GM15510 (cell line): ENCODE data around the gene PI4KA.

Source experiments
- POLR2A ChIP-seq: IDR thresholded peaks from 3 replicates; pipeline ENCODE4 v1.6.1; 2011; ENCODE audit warnings: borderline replicate concordance; ENCODE audit not compliant: insufficient read length; ENCODE audit errors: extremely low read depth

Gene PI4KA

DNA sequence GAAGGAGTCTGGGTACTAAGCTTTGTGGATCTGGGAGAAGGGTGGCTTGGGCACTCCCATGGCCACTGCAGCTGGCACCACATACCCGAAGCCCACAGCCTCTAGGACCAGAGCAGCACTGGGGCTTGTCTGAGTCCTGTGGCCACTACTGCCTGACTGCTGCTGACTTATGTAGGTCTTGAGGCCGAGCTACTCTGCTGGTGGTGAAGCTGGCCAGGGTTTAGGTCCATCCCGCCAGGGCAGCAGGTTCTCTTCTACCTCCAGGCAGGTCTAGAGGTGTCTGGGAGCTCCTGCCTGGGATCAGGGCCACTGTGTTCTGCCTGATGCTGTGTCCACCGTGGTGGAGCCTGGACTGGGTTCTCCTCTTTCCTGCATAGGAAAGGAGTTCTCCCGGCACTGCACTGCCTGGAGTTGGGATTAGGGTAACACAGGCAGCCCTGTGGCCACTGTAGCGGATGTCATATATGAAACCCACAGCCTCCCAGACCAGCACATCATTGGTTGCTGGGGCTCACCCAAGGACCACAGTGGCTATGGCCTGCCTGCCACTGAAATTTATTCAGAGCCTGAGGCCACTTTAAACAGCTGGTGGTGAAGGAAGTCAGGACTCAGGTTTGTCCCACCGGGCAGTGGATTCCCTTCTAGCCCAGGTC lies 194.5 kb downstream of the PI4KA start:
- TF ChIP-seq POLR2A: no peak

DNA sequence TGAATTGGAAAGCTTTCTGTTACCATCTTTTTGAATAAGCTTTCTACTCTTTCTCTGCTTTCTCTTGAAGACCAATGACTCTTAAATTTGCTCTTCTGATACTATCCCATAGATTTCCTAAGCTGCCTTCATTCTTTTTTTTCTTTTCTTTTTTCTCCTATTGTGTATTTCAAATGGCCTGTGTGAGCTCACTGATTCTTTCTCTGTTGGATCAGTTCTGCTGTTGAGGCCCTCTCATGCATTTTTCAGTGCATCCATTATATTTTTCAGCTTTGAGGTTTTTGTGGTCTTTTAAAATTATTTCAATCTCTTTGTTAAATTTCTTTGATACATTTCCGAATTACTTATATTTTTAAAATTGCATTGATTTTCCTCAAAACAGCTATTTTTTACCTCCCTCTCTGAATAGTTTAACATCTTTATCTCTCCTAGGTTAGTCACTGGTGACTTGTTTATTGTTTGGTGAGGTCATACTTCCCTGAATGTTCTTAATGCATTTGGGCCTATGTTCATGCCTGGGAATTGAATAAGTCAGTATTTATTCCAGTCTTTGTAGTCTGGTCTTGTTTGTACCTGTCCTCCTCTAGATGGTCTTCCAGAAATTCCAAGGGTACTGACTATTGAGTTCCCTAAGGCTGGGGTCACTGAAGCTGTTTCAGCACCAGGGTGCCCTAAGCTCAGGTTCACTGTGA lies 195.3 kb downstream of the PI4KA start:
- no peak for TF ChIP-seq POLR2A

GRCh38 chr22:20661473-20661872 lies 197.1 kb downstream of the PI4KA start:
- no peak for TF ChIP-seq POLR2A

GRCh38 chr22:20660441-20661054 lies 198.1 kb downstream of the PI4KA start:
- TF ChIP-seq POLR2A: no peak

DNA sequence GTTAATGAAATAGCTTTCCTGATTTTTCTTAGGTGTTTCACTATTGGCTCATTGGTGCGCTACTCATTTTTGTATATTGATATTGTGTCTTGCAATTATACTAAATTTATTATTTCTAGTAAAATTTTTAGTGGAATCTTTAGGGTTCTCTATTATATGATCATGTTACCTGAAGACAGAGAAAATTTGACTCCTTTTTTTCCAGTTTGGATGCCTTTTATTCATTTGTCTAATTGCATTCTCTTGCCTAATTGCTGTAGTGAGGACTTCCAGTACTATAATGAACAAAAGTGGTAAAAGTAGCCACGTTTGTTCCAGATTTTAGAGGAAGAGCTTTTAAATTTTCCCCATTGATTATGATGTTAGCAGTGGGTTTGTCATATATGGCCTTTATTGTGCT lies 198.7 kb downstream of the PI4KA start:
- TF ChIP-seq POLR2A: no peak

DNA sequence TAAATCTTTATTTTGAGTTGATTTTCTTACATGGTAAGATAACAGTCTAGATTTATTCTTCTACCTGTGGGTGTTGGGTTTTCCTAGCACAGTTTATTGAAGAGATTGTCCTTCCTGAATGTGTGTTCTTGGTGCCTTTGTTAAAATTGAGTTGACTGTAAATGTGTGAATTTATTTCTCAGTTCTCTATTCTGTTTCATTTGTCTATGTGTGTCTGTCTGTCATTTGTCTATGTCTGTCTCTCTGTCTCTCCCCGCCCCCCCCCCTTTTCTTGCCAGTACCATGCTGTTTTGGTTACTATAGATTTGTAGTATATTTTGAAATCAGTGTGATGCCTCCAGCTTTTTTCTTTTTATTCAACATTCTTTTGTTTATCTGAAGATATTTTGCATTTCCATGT lies 199.4 kb downstream of the PI4KA start:
- TF ChIP-seq POLR2A: no peak

DNA sequence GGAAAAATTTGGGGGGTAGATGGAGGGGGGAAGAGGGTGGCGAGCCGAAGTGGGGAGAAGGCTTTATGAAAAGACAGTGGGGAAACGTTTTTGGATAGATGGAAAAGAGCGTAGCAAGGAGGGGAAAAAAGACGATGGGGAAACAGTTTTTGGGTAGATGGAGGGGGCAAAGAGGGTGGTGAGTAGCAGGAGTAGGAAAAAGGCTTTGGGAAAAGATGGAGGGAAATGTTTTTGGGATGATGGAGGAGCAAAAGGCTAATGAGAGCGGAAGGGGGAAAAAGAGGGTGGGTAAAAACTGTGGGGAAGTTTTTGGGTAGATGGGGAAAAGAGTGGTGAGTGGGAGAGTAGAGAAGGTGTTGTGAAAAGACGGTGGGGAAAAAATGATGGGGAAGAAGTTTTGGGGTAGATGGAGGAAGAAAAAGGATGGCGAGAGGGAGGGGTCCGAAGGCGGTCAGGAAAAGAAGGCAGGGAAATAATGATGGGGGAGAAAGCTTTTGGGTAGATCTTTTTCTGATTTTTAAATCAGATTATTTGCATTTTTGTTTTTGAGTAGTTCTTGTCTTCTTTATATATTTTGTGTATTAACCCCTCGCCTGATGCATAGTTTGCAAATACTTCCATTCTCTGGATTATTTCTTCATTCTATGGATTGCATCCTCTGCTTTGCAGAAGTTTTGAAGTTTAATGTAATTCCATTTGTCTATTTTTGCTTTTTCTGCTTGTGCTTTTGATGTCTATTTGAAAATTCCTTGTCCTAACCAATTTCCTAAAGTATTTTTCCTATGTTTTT lies 200.0 kb downstream of the PI4KA start:
- no peak for TF ChIP-seq POLR2A

DNA sequence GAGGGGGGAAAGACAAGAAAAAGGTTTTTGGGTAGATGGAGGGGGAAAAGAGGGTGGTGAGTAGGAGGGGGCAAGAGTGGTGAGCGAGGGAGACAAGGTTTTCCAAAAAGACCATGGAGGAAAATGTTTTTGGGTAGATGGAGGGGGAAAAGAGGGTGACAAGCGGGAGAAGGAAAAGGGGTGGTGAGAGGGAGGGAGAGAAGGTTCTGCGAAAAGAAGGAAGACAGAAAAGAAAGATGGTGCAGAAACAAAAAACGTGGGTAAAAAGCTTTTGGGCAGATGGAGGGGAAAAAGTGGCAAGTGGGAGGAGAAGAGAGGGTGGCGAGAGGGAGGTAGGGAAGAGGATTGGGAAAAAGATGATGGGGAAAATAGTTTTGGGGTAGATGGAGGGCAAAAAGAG lies 200.6 kb downstream of the PI4KA start:
- no peak for TF ChIP-seq POLR2A
